Karpas-422 (cell line): ENCODE data around the gene TUBAL3. TPM values are rescaled to one million over a fixed set of nuclear protein-coding genes. Genes with fewer than 3 reads are reported as not detected.
"Not testable (repeated sequence)": the region's sequence is repeated elsewhere in the genome, so short reads cannot be mapped to it uniquely, and the experiment has no call there.

Experiments
- DNase-seq: peaks from one replicate; pipeline ENCODE4 v3.0.0-alpha.2; 2015
- H2AFZ ChIP-seq: fragments of 200-600 bp; sonication (generic); 2 replicates; pipeline ENCODE4 v1.6.1; 2014; ENCODE audit warnings: antibody characterized with exemption, low read length, mixed read lengths
- H3K27ac ChIP-seq: fragments of 200-600 bp; sonication (generic); 2 replicates; pipeline ENCODE4 v1.5.1; 2014; ENCODE audit warnings: mild to moderate bottlenecking, low read length, moderate library complexity
- H3K27me3 ChIP-seq: fragments of 200-600 bp; sonication (generic); 2 replicates; pipeline ENCODE4 v1.6.1; 2014; ENCODE audit warnings: low read length, mixed read lengths
- H3K36me3 ChIP-seq: fragments of 200-600 bp; sonication (generic); 2 replicates; pipeline ENCODE4 v1.6.1; 2014; ENCODE audit warnings: low read length, mixed read lengths; ENCODE audit not compliant: insufficient read depth
- H3K4me1 ChIP-seq: fragments of 200-600 bp; sonication (generic); 2 replicates; pipeline ENCODE4 v1.6.1; 2014; ENCODE audit warnings: mild to moderate bottlenecking, low read length, mixed read lengths
- H3K4me2 ChIP-seq: fragments of 200-600 bp; sonication (generic); 2 replicates; pipeline ENCODE4 v1.6.1; 2014; ENCODE audit warnings: low read length, low read depth, mild to moderate bottlenecking; ENCODE audit not compliant: poor library complexity, severe bottlenecking
- H3K4me3 ChIP-seq: fragments of 200-600 bp; sonication (generic); 2 replicates; pipeline ENCODE4 v1.5.1; 2014; ENCODE audit warnings: mild to moderate bottlenecking, antibody characterized with exemption, low read length, mixed read lengths
- H3K79me2 ChIP-seq: fragments of 200-600 bp; sonication (generic); 2 replicates; pipeline ENCODE4 v1.6.1; 2014; ENCODE audit warnings: mild to moderate bottlenecking, low read length, mixed read lengths
- H3K9ac ChIP-seq: fragments of 200-600 bp; sonication (generic); 2 replicates; pipeline ENCODE4 v1.6.0; 2014; ENCODE audit warnings: low read length
- H3K9me2 ChIP-seq: fragments of 200-600 bp; sonication (generic), shearing (Covaris generic); replicated peaks from 2 replicates; pipeline ENCODE4 v1.6.0; 2014; ENCODE audit warnings: mild to moderate bottlenecking, low read length, moderate library complexity; ENCODE audit not compliant: insufficient read depth
- H3K9me3 ChIP-seq: fragments of 300-700, 200-600 bp; sonication (generic); 2 replicates; pipeline ENCODE4 v1.6.1; 2014; ENCODE audit warnings: low read length, mixed read lengths
- H4K20me1 ChIP-seq: fragments of 200-600 bp; sonication (generic); 2 replicates; pipeline ENCODE4 v1.6.1; 2014; ENCODE audit warnings: mild to moderate bottlenecking, antibody characterized with exemption, low read length, low read depth; ENCODE audit not compliant: insufficient read depth
- total RNA-seq: library from RNA; depleted of rRNA; stranded (reverse); fragments of >200 nt; shearing (Covaris generic); gene quantifications from 2 replicates; pipeline ENCODE4 v1.2.3, GENCODE V29; 2014; ENCODE audit warnings: low replicate concordance

The TUBAL3 gene
- total RNA-seq, 1 experiment from 2014 or later: not detected

DNA sequence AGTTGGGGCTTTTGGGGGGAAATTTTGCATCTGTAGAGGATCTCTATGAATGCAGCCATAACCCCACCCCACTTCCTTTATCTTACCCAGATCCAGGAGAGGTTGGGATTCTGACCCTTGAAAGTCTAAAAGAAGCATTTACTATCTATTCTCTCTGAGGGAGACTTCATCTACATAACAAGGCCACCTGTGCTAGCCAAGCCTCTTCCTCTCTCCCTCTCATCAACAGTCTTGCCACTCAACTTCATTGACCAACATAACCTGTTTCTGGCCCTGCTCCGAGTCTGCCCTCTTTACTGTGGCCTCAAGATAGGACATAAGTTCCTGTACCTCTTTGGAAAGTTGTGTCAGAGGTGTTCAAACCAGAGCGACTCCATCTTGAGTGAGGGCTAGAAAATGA is 19.4 kb downstream of the TUBAL3 start:
- H3K79me2 ChIP-seq: no peaks in the 10 kb centered on the region
- no peaks in the 10 kb centered on the region for H3K9me3 ChIP-seq
- H3K27ac ChIP-seq: no peak overlapping the region
- no peak overlapping the region for H3K4me2 ChIP-seq
- no peaks in the 10 kb centered on the region for H3K36me3 ChIP-seq
- H3K4me3 ChIP-seq: no peak overlapping the region
- no peaks in the 10 kb centered on the region for H3K9me2 ChIP-seq
- no peaks in the 10 kb centered on the region for H3K4me1 ChIP-seq
- no peaks in the 10 kb centered on the region for H3K27me3 ChIP-seq
- no peak overlapping the region for H2AFZ ChIP-seq
- H4K20me1 ChIP-seq: no peaks in the 10 kb centered on the region
- no peak for DNase-seq
- no peak overlapping the region for H3K9ac ChIP-seq

DNA sequence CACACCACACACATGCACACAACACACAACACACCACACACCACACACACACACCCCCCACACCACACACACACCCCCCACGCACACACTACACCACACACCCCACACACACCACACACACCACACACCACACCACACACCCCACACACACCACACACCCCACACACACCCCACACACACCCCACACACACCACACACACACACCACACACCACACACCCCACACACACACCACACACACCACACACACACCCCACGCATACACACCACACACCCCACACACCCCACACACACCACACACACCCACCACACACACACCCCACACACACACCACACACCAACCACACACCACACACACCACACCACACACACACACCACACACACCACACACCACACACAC is 23.4 kb downstream of the TUBAL3 start:
- Histone ChIP-seq H3K27me3 (no peaks in the 10 kb centered on the region), H3K4me2 (no peak overlapping the region), H3K27ac (no peak overlapping the region), H3K36me3 (no peaks in the 10 kb centered on the region), H3K4me1 (no peaks in the 10 kb centered on the region), H2AFZ (no peak overlapping the region), H3K4me3 (no peak overlapping the region), H3K9ac (no peak overlapping the region), H3K9me2 (no peaks in the 10 kb centered on the region), H4K20me1 (no peaks in the 10 kb centered on the region), H3K79me2 (no peaks in the 10 kb centered on the region), H3K9me3 (no peaks in the 10 kb centered on the region)
- DNase-seq: no peak

DNA sequence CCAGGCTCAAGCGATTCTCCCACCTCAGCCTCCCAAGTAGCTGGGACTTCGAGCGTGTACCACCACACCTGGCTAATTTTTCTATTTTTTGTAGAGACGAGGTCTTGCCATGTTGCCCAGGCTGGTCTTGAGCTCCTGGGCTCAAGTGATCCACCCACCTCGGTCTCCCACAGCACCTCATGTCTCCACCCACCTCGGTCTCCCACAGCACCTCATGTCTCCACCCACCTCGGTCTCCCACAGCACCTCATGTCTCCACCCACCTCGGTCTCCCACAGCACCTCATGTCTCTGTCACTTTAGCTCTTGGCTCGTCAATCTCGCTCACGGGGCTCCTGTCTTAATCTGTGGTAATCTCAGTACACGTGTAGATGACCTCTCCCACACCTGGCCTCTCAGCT is 24.2 kb downstream of the TUBAL3 start:
- H3K27me3 ChIP-seq, H3K4me1 ChIP-seq, DNase-seq, H3K27ac ChIP-seq, H3K9me2 ChIP-seq, H3K9ac ChIP-seq, H3K9me3 ChIP-seq, H3K36me3 ChIP-seq, H3K4me3 ChIP-seq, H3K79me2 ChIP-seq, H3K4me2 ChIP-seq, H4K20me1 ChIP-seq, H2AFZ ChIP-seq: not testable (repeated sequence)

DNA sequence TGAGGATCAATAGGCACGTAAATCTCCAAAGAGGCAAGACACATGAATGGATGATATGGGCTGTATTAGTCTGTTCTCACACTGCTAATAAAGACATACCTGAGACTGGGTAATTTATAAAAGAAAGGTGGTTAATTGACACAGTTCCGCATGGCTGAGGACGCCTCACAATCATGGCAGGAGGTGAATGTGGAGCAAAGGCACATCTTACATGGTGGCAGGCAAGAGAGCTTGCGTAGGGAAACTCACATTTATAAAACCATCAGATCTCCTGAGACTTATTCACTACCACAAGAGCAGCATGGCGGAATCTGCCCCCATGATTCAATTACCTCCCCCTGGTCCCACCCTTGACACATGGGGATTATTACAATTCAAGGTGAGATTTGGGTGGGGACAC is 25.4 kb downstream of the TUBAL3 start:
- H3K4me3 ChIP-seq, H3K79me2 ChIP-seq, DNase-seq: not testable (repeated sequence)

DNA sequence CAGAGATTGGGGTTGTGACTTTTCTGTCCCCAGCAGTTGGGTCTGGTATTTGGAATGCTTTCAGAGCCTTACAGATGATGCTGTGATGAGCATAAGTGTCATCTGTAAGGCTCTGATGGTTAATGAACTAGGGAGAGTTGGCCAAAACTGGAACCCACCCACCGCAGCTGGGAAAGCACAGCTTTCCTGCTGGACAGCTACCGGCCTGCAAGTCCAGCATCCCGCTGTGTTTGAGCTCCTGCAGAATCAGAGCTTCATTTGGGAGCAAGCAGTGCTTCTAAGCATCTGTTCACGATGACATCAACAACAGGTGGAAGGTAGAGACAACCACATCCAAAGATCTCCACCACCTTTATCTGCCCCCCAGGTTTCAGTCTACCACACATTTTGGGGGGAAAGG is 28.2 kb downstream of the TUBAL3 start:
- Histone ChIP-seq H3K9me2 (no peaks in the 10 kb centered on the region), H3K27ac (no peak overlapping the region), H3K4me2 (no peak overlapping the region)

More for the DNA sequence above, 25.4 kb downstream of the TUBAL3 start:
- H4K20me1 ChIP-seq, H2AFZ ChIP-seq, H3K36me3 ChIP-seq, H3K9ac ChIP-seq, H3K9me2 ChIP-seq, H3K4me2 ChIP-seq, H3K27ac ChIP-seq, H3K4me1 ChIP-seq, H3K27me3 ChIP-seq, H3K9me3 ChIP-seq: not testable (repeated sequence)

DNA sequence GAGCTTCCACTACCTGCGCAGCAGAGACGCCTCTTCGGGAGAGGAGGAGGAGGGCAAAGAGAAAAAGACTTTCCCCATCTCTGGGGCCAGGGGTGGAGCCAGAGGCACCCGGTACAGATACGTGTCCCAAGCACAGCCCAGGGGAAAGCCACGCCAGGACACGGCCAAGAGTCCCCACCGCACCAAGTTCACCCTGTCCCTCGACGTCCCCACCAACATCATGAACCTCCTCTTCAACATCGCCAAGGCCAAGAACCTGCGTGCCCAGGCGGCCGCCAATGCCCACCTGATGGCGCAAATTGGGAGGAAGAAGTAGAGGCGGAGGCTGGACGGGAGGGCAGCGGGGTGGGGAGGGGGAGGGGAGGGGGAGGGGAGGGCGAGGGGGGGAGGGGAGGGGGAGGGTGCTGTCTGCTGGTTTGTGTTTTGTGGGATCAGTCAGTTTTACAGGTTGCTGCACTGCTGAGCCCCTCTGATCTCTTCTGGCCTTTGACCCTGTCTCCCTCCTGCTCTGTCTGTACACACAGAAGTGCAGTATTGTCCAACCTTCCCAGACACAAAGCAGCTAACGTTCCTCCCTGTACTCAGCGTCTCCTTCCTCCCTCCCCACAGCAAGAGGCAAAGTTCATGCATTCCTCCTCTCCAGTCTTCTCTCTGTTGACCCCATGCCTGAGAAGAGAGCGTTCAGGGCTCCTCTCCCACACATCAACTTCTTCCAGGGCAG is 30.6 kb downstream of the TUBAL3 start:
- no peaks in the 10 kb centered on the region for H4K20me1 ChIP-seq
- peaks cover 14% of the 10 kb centered on the region; the same call in 1 of the 2 replicates for H3K9me3 ChIP-seq
- no peak overlapping the region for H3K9ac ChIP-seq
- no peaks in the 10 kb centered on the region for H3K79me2 ChIP-seq
- H3K27ac ChIP-seq: no peak overlapping the region
- no peaks in the 10 kb centered on the region for H3K9me2 ChIP-seq
- no peak overlapping the region for H3K4me2 ChIP-seq
- H3K27me3 ChIP-seq: no peaks in the 10 kb centered on the region; the same call in 1 of the 2 replicates
- H3K4me3 ChIP-seq: no peak overlapping the region
- H3K36me3 ChIP-seq: no peaks in the 10 kb centered on the region
- DNase-seq: no peak
- no peaks in the 10 kb centered on the region for H3K4me1 ChIP-seq
- no peak overlapping the region for H2AFZ ChIP-seq

More for the DNA sequence above, 28.2 kb downstream of the TUBAL3 start:
- H2AFZ ChIP-seq: no peak overlapping the region
- H4K20me1 ChIP-seq: no peaks in the 10 kb centered on the region
- H3K79me2 ChIP-seq: no peaks in the 10 kb centered on the region
- H3K27me3 ChIP-seq: no peaks in the 10 kb centered on the region; the same call in 1 of the 2 replicates
- H3K36me3 ChIP-seq: no peaks in the 10 kb centered on the region
- no peak overlapping the region for H3K4me3 ChIP-seq
- H3K9me3 ChIP-seq: peaks cover 2% of the 10 kb centered on the region; the same call in 1 of the 2 replicates
- H3K4me1 ChIP-seq: no peaks in the 10 kb centered on the region
- H3K9ac ChIP-seq: no peak overlapping the region
- no peak for DNase-seq

DNA sequence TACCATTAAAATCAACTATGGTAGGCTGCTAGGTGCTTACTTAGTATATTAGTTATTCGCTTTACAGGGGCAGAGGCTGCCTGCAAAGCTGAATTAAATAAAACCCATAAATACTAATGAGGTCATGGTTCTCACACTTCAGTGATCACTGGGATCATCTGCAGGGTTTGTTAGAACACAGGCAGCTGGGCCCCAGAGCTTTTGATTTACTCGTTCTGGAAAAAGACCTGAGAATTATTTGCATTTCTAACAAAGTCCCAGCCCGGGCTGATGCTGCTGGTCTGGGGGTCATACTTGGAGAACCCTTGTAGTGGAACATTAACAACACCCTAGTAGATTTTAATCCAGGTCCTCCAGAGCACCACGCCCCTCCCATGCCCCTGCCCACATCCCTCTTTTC is 31.3 kb downstream of the TUBAL3 start:
- no peak overlapping the region for H3K27ac ChIP-seq
- H3K36me3 ChIP-seq: no peaks in the 10 kb centered on the region
- H4K20me1 ChIP-seq: no peaks in the 10 kb centered on the region
- H3K9me3 ChIP-seq: peaks cover 14% of the 10 kb centered on the region; the same call in 1 of the 2 replicates
- H3K9ac ChIP-seq: no peak overlapping the region
- H3K79me2 ChIP-seq: no peaks in the 10 kb centered on the region
- no peaks in the 10 kb centered on the region for H3K4me1 ChIP-seq
- no peaks in the 10 kb centered on the region for H3K9me2 ChIP-seq
- no peaks in the 10 kb centered on the region; the same call in 1 of the 2 replicates for H3K27me3 ChIP-seq
- no peak overlapping the region for H3K4me2 ChIP-seq
- H3K4me3 ChIP-seq: no peak overlapping the region
- no peak overlapping the region for H2AFZ ChIP-seq
- no peak for DNase-seq

DNA sequence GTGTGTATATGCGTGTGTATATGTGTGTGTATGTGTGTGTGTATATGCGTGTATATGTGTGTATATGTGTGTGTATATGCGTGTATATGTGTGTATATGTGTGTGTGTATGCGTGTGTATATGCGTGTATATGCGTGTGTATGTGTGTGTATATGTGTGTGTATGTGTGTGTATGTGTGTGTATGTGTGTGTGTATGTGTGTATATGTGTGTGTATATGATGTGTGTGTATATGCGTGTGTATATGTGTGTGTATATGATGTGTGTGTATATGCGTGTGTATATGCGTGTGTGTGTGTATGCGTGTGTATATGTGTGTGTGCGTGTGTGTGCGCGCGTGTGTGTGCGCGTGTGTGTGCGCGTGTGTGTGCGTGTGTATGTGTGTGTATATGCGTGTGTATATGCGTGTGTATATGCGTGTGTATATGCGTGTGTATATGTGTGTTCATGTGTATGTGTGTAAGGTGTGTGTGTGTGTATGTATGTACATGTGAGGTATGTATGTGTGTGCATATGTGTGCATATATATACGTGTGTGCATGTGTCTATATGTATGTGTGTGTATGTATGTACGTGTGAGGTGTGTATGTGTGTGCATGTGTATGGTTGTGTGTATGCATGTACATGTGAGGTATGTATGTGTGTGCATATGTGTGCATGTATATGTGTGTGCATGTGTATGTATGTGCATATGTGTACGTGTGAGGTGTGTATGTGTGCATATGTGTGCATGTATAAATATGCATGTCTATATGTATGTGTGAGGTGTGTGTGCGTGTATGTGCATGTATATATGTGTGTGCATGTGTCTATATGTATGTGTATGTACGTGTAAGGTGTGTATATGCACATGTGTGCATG is 33.9 kb downstream of the TUBAL3 start:
- DNase-seq: no peak
- Histone ChIP-seq H3K4me1 (no peaks in the 10 kb centered on the region), H3K27me3 (no peaks in the 10 kb centered on the region; the same call in 1 of the 2 replicates), H3K27ac (no peak overlapping the region), H2AFZ (no peak overlapping the region), H3K36me3 (no peaks in the 10 kb centered on the region), H3K9ac (no peak overlapping the region), H4K20me1 (no peaks in the 10 kb centered on the region), H3K79me2 (no peaks in the 10 kb centered on the region), H3K9me3 (peaks cover 14% of the 10 kb centered on the region; the same call in 1 of the 2 replicates), H3K4me3 (no peak overlapping the region), H3K4me2 (no peak overlapping the region), H3K9me2 (no peaks in the 10 kb centered on the region)
